VCaP (cell line): ENCODE results near the gene ABTB2.

ENCODE experiments used
- H3K27ac ChIP-seq: fragments of 450-650 bp; 2 replicates; pipeline ENCODE4 v1.5.1; 2017
- CTCF ChIP-seq: fragments of 450-650 bp; conservative IDR thresholded peaks from 2 replicates; pipeline ENCODE4 v1.5.1; 2017; ENCODE audit warnings: mild to moderate bottlenecking, moderate library complexity

The ABTB2 gene

GRCh38 chr11:34111722-34112270, 246.0 kb downstream of the ABTB2 start:
- no peak for TF ChIP-seq CTCF
- no peak overlapping the region for H3K27ac ChIP-seq

GRCh38 chr11:34105957-34106504, 251.8 kb downstream of the ABTB2 start:
- TF ChIP-seq CTCF = no peak
- peak overlapping the region; percentile 91 for H3K27ac ChIP-seq

GRCh38 chr11:34105079-34105956, 252.5 kb downstream of the ABTB2 start, which contains the start of gene NAT10:
Gene NAT10 (plus strand): TSS chr11:34105629. CDS start chr11:34108226, 2,597 bp downstream.
- peak within 1 kb of the TSS; percentile 91 for H3K27ac ChIP-seq
- peak; percentile 28; the same call in 1 of the 2 replicates for TF ChIP-seq CTCF

- peak overlapping the region; percentile 91 for H3K27ac ChIP-seq
- no peak for TF ChIP-seq CTCF
Observed at GRCh38 chr11:34104680-34105078, 253.1 kb downstream of the ABTB2 start.
